GM19467 (cell line): ENCODE measurements around the gene RYR2.

ENCODE experiments used
- ATAC-seq: cut with Tn5 transposase; IDR thresholded peaks from one replicate; pipeline ENCODE4 v1.9.1; 2021; ENCODE audit warnings: mild to moderate bottlenecking, moderate library complexity; ENCODE audit not compliant: unreplicated experiment

RYR2 gene

GRCh38 chr1:237702161-237702560 lies 660.2 kb downstream of the RYR2 start:
- no peak for ATAC-seq

- no peak for ATAC-seq
Measured at GRCh38 chr1:237705462-237705861, 663.5 kb downstream of the RYR2 start.

GRCh38 chr1:237709355-237709754 lies 667.4 kb downstream of the RYR2 start:
- ATAC-seq, result no peak

- ATAC-seq, result no peak
Measured at GRCh38 chr1:237711281-237711680, 669.3 kb downstream of the RYR2 start.

- no peak for ATAC-seq
Measured at GRCh38 chr1:237712082-237712481, 670.1 kb downstream of the RYR2 start.

- ATAC-seq, result no peak
Measured at GRCh38 chr1:237712586-237713157, 670.7 kb downstream of the RYR2 start.

GRCh38 chr1:237713916-237714315 lies 671.9 kb downstream of the RYR2 start:
- no peak for ATAC-seq

- no peak for ATAC-seq
Measured at GRCh38 chr1:237717106-237717505, 675.1 kb downstream of the RYR2 start.

GRCh38 chr1:237730826-237731350 lies 688.9 kb downstream of the RYR2 start:
- no peak for ATAC-seq

- no peak for ATAC-seq
Measured at GRCh38 chr1:237732657-237733056, 690.7 kb downstream of the RYR2 start.

GRCh38 chr1:237736372-237737029 lies 694.5 kb downstream of the RYR2 start:
- ATAC-seq, result no peak

GRCh38 chr1:237737448-237737847 lies 695.5 kb downstream of the RYR2 start:
- no peak for ATAC-seq

GRCh38 chr1:237737938-237738610 lies 696.1 kb downstream of the RYR2 start:
- ATAC-seq, result no peak

GRCh38 chr1:237740846-237741245 lies 698.9 kb downstream of the RYR2 start:
- no peak for ATAC-seq

GRCh38 chr1:237745545-237745944 lies 703.6 kb downstream of the RYR2 start:
- no peak for ATAC-seq

GRCh38 chr1:237748171-237748960 lies 706.4 kb downstream of the RYR2 start:
- no peak for ATAC-seq

- no peak for ATAC-seq
Measured at GRCh38 chr1:237749122-237749521, 707.1 kb downstream of the RYR2 start.

- ATAC-seq, result no peak
Measured at GRCh38 chr1:237751090-237751489, 709.1 kb downstream of the RYR2 start.

GRCh38 chr1:237754627-237755026 lies 712.6 kb downstream of the RYR2 start:
- no peak for ATAC-seq

GRCh38 chr1:237756304-237756967 lies 714.5 kb downstream of the RYR2 start:
- ATAC-seq, result no peak

GRCh38 chr1:237759377-237759776 lies 717.4 kb downstream of the RYR2 start:
- ATAC-seq, result no peak
